ENCODE results near the gene DGKZ. TPM values are rescaled to one million over a fixed set of nuclear protein-coding genes. Genes with fewer than 3 reads are reported as not detected.

Gene DGKZ
- total and polyA plus RNA-seq, 10 of the 15 experiments (the other 5 are each of a cell fraction or from before 2014, with no cell fraction given): 0.50 to 78.4 (median 39.5) TPM

GRCh38 chr11:46345131-46345597, 2.1 kb upstream of the DGKZ start:
- ChIA-PET CTCF (interaction anchor here (0.9 to 19.9 kb wide), 15 partner anchors 11 to 273 kb away, joined by 3 to 423 read pairs (median 8); partner anchors contain the start of gene ATG13), RAD21 (ENCODE audit: unreplicated experiment) (interaction anchor here (0.6 to 3.8 kb wide), 15 partner anchors 14 to 230 kb away, joined by 3 to 24 read pairs (median 4); no protein-coding TSS in a partner anchor), SMC1A (ENCODE audit: uncharacterized antibody, unreplicated experiment) (interaction anchor here (1.0 to 3.2 kb wide), 8 partner anchors 9 to 234 kb away, joined by 3 to 11 read pairs (median 5); no protein-coding TSS in a partner anchor), POLR2A (interaction anchor here (1.6 to 1.7 kb wide), 3 partner anchors 16 to 101 kb away, joined by 3 to 5 read pairs (median 4); no protein-coding TSS in a partner anchor)
- H3K9ac ChIP-seq (ENCODE audit: control insufficient read depth, insufficient read depth, low read length): peak overlapping the region; percentile 69
- no peaks in the 10 kb centered on the region for H4K20me1 ChIP-seq (ENCODE audit: control insufficient read depth, insufficient read depth)
- H2AFZ ChIP-seq (ENCODE audit: control insufficient read depth, low read depth, low read length): peak overlapping the region; percentile 70
- intact Hi-C loops (cut with micrococcal nuclease; ENCODE audit: unreplicated experiment) (loop anchor here (10.0 kb wide), 1 partner anchor 220 kb away; the partner anchor contains the start of gene PHF21A), in situ Hi-C loops (cut with MboI) (no loop called here)
- no TSS peak for BruUV-seq (replicated peaks)
- H3K4me2 ChIP-seq (ENCODE audit: control insufficient read depth, insufficient read depth): peak overlapping the region; percentile 96
- peak; percentile 38; the same call in 1 of the 2 replicates for TF ChIP-seq POLR2A (IDR thresholded peaks at IDR 0.05; ENCODE audit: low read depth, low read length)
- 0 out of 2 replicates have a peak, but pooled peaks have one; percentile 31 for TF ChIP-seq TCF12 (IDR thresholded peaks at IDR 0.05; ENCODE audit: low read depth, low read length)
- no peak for TF ChIP-seq ZBED1 (IDR thresholded peaks at IDR 0.05; ENCODE audit: borderline replicate concordance)
- TF ChIP-seq RAD21 (IDR thresholded peaks at IDR 0.05; ENCODE audit: insufficient read depth, low read depth, low read length): no peak
- 0 out of 4 replicates have a peak, but pooled peaks of 1 of the 2 experiments have one; percentile 10 for TF ChIP-seq BHLHE40 (IDR thresholded peaks at IDR 0.05; ENCODE audit: borderline replicate concordance in 1 of 2, low read depth in 2 of 2, low read length in 1 of 2)
- no peak for TF ChIP-seq SREBF1 (IDR thresholded peaks at IDR 0.05; ENCODE audit: low read length)
- TF ChIP-seq CHD2 (IDR thresholded peaks at IDR 0.05; ENCODE audit: borderline replicate concordance, low read depth, low read length): no peak
- TF ChIP-seq STAT3 (IDR thresholded peaks at IDR 0.05; ENCODE audit: low read depth, low read length): no peak
- TF ChIP-seq, protein P1, sequence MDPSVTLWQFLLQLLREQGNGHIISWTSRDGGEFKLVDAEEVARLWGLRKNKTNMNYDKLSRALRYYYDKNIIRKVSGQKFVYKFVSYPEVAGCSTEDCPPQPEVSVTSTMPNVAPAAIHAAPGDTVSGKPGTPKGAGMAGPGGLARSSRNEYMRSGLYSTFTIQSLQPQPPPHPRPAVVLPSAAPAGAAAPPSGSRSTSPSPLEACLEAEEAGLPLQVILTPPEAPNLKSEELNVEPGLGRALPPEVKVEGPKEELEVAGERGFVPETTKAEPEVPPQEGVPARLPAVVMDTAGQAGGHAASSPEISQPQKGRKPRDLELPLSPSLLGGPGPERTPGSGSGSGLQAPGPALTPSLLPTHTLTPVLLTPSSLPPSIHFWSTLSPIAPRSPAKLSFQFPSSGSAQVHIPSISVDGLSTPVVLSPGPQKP (IDR thresholded peaks at IDR 0.05; ENCODE audit: low read depth, low read length): no peak
- TF ChIP-seq CREM (IDR thresholded peaks at IDR 0.05; ENCODE audit: low read depth): no peak
- TF ChIP-seq KDM1A (IDR thresholded peaks at IDR 0.05; ENCODE audit: borderline replicate concordance): no peak
- TF ChIP-seq CHD1 (IDR thresholded peaks at IDR 0.05; ENCODE audit: low read depth, low read length): no peak
- no peak for TF ChIP-seq JUNB (IDR thresholded peaks at IDR 0.05)
- TF ChIP-seq SPI1 (IDR thresholded peaks at IDR 0.05; ENCODE audit: borderline replicate concordance, insufficient read depth, low read depth, low read length): peak; percentile 69; the same call in 1 of the 2 replicates
- no peak for TF ChIP-seq NR2C2 (IDR thresholded peaks at IDR 0.05; ENCODE audit: borderline replicate concordance, control insufficient read depth, insufficient read length, low read depth)
- 0 out of 2 replicates have a peak, but pooled peaks have one; percentile 29 for TF ChIP-seq TBL1XR1 (IDR thresholded peaks at IDR 0.05; ENCODE audit: low read depth, low read length)
- H3K27me3 ChIP-seq (replicated peaks in 1 of 2; ENCODE audit: control insufficient read depth in 2 of 2, insufficient read depth in 2 of 2, low read length in 1 of 2): no peaks in the 10 kb centered on the region; a peak in 1 of 4 replicates
- H3K27ac ChIP-seq (ENCODE audit: control insufficient read depth, insufficient read depth): peak overlapping the region; percentile 48
- DNase-seq (ENCODE audit: low read depth, low spot score) (no peak), ATAC-seq (peak; percentile 45), FAIRE-seq (no peak)
- peaks cover 32% of the 10 kb centered on the region for H3K4me1 ChIP-seq (ENCODE audit: control insufficient read depth, insufficient read depth, low read length)
- H3K4me3 ChIP-seq: peak overlapping the region; percentile 79
- WGBS (ENCODE audit: insufficient coverage, insufficient replicate concordance, low lambda C conversion rate, missing lambda C conversion rate): 33% methylated on average over 17 of the region's 20 CpGs
- H3K36me3 ChIP-seq (ENCODE audit: control insufficient read depth in 2 of 2, insufficient read depth in 2 of 2, low read length in 1 of 2): peaks cover 0 to 3% of the 10 kb centered on the region in 2 experiments; a peak in 1 of 4 replicates
- peaks cover 27% of the 10 kb centered on the region for H3K79me2 ChIP-seq (ENCODE audit: control insufficient read depth, insufficient read depth, low read length)
- no peaks in the 10 kb centered on the region for H3K9me3 ChIP-seq (replicated peaks; ENCODE audit: control insufficient read depth, insufficient read depth, low read length)

Measured in GM12878 (cell line).